GM19372 (cell line): Measurements from ENCODE around the gene SNCAIP.
"Not testable (repeated sequence)": the region's sequence is repeated elsewhere in the genome, so short reads cannot be mapped to it uniquely, and the experiment has no call there.

Source experiments
- ATAC-seq: cut with Tn5 transposase; IDR thresholded peaks from one replicate; pipeline ENCODE4 v1.9.1; 2021; ENCODE audit warnings: mild to moderate bottlenecking, low read depth, moderate library complexity; ENCODE audit not compliant: unreplicated experiment

Gene SNCAIP

GRCh38 chr5:122354293-122354692 is 42.3 kb downstream of the SNCAIP start:
- no peak for ATAC-seq

GRCh38 chr5:122355324-122355723 is 43.3 kb downstream of the SNCAIP start:
- no peak for ATAC-seq

DNA sequence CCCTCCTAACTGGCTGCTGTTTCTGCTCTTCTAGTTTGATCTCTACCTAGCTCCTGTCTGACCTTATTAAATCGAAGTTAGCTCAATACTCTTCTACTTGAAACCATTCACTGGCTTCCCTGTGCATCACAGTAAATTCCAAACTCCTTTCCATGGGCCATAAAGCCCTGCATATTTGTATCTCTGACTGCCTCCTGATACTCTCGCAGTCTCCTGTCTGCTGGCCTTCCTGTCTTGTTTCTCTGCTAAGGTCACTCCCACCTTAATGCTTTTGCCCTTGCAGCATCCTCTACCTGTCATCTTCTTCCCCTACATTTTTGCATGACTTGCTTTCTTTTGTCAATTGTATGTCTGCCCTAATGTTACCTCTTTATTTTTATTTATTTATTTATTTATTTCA is 44.8 kb downstream of the SNCAIP start:
- no peak for ATAC-seq

- no peak for ATAC-seq
Measured at GRCh38 chr5:122358372-122358979, 46.4 kb downstream of the SNCAIP start.

GRCh38 chr5:122362361-122362760 is 50.3 kb downstream of the SNCAIP start:
- no peak for ATAC-seq

DNA sequence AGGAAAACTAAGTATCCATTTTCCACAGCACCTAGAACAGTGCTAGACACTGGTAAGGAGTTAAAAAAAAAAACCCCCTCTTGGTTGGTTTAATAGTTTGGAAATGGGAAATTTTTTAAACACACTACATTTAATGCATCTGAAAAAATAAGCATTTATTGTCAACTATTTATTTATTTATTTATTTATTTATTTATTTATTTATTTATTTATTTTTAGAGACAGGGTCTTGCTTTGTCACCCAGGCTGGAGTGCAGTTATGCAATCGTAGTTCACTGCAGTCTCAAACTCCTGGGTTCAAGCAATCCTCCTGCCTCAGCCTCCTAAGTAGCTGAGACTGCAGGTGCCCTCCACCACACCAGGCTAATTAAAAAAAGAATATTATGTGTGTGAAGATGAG is 51.6 kb downstream of the SNCAIP start:
- ATAC-seq, result no peak

GRCh38 chr5:122366501-122366900 is 54.5 kb downstream of the SNCAIP start:
- ATAC-seq, result no peak

DNA sequence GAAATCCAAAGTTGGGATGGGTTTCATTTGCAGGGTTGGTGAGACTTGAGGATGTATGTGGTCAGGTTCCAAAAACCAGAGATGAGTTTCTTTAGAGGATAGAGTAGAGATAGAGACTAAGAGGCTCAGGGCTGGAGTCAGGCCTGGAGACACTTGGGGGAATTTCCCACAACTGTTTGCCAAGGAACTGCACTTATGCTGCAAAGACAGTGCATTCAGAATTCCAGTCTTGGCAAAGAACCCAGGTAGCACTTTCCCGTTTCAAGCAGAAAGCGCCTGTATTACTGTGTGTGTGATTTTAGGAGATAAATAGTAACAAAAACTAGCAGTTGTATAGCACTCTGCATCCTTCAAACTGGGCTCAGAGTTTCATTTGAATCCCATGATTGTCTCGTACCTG is 55.4 kb downstream of the SNCAIP start:
- no peak for ATAC-seq

DNA sequence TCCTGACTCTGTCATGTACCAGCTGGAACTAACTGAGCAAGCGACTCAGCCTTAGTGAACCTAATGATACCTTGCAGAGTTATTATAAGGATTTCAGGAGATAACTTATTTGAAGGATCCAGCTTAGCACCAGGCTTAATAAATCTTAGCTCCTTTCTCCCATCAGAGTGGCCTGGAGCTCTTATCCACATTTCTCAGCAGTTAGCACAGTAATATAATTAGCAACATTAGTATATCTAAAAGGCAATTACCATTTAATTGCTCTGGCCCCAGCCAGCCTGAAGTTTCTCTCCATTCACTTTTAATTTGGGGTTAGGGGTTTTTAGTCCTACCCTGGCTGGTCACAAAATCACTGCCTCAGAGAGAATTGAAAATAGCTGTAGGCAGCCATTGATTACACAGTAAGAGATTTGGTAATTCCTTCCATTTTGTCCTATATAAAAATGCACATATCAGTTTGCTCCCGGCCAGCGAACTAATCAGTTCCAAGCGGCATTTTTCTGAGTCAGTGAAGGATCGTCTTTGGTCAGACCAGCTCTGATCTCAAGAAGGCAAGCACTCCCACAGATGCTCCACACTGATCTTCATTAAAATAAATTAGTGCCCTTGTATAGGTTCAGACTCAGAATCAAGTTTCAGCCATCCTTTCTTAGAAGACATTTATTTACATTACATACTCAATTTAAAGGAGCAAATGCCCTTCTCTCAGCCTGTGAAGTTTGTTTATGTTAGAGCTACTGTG is 56.6 kb downstream of the SNCAIP start:
- no peak for ATAC-seq

DNA sequence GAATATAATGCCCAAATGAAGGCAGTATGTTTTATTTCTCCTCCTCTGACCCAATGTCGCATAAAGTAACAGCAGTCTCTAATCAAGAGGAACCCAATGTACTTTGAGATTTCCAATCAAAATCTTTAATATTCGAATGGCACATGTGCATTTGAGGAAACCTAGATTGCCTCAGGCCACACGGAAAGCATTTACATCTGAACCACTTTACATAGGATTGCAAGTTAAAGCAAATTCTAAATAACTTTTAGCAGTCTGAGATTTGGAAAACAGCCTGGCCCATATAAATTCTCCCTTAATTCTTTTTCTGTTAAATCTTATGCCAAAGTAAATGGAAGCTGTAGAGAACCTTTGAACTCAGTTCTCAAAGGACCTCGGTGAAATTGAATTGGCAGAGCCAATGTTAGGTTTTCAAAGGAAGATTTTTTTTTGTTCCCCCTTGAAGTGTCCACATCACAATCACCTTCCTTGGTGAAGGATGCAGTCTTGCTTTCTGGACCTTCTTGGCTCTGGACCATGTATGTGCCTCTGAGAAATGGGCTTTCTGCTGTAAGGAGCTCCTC is 57.3 kb downstream of the SNCAIP start:
- no peak for ATAC-seq

GRCh38 chr5:122371511-122372151 is 59.6 kb downstream of the SNCAIP start:
- no peak for ATAC-seq

GRCh38 chr5:122374110-122374509 is 62.1 kb downstream of the SNCAIP start:
- ATAC-seq, result no peak

DNA sequence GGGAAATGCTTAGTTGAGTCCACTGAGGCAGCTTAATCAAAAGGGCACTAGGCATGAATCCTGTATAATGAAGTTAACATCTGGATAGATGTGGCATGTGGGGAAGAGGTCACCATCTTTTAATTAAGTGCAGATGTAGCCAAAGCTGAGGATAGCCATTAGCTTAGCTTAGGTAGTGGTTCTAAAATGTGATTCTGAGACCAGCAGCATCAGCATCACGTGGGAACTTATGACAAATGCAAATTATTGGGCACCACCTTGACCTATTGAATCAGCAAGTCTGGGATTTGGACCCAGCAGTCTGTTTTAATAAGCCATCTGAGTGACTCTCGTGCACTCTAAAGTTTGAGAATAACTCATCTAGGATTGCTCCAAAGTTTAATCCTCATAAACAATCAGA is 63.8 kb downstream of the SNCAIP start:
- ATAC-seq, result no peak

- ATAC-seq, result no peak
Measured at GRCh38 chr5:122376250-122376649, 64.2 kb downstream of the SNCAIP start.

GRCh38 chr5:122377026-122377425 is 65.0 kb downstream of the SNCAIP start:
- ATAC-seq, result no peak

DNA sequence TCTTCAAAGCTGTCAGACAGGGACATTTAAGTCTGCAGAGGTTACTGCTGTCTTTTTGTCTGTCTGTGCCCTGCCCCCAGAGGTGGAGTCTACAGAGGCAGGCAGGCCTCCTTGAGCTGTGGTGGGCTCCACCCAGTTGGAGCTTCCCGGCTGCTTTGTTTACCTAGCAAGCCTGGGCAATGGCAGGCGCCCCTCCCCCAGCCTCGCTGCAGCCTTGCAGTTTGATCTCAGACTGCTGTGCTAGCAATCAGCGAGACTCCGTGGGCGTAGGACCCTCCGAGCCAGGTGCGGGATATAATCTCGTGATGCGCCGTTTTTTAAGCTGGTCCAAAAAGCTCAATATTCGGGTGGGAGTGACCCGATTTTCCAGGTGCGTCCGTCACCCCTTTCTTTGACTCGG is 70.9 kb downstream of the SNCAIP start:
- ATAC-seq, result not testable (repeated sequence)

DNA sequence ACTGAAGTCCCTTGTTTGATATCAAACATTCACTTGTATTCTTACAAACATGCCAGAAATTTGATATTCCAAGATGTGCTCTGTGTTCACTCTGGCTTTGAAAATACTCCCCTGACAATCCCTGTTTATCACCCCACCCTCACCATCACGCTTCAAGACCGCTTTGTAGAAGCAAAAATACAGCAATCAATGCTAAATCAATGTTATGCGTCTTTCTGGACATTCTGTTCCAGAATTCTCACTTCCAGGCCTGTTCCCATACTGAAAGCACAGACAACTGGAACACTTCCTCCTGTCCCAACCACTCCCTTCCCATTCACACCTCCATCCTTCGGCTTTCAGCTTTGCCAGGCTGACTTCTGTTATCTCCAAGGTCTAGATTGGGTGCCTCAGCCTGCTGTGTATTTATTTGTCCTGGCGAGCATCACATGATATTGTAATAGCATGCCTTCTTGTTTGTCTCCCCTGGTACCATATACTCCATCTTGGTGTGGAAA is 72.8 kb downstream of the SNCAIP start:
- ATAC-seq, result no peak

- no peak for ATAC-seq
Measured at GRCh38 chr5:122385286-122385685, 73.2 kb downstream of the SNCAIP start.

GRCh38 chr5:122385808-122386207 is 73.8 kb downstream of the SNCAIP start:
- ATAC-seq, result no peak

DNA sequence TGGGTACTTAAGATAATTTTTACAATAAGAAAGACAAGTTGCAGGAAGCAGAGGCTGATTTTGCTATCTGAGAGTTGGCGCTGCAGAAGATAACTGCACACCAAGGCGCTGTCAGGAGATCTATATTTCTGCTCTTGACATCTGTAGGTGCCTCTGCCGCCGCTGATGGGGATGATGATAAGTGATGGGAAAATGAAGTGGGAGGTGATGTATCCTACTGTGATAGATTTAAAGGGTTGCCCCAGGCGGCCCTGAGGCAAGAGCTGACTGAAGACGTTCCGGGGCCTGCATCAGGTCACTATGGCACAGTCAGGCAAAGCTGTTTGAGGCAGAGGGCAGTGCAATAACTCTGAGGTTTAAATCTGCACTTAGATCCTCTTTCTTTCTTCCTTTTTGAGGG is 78.1 kb downstream of the SNCAIP start:
- no peak for ATAC-seq

- ATAC-seq, result no peak
Measured at GRCh38 chr5:122390694-122391093, 78.7 kb downstream of the SNCAIP start.
